Measurements from ENCODE around the gene IGF2R.

GRCh38 chr6:160132776-160133338, 164.0 kb downstream of the IGF2R start:
- TF ChIP-seq EZH2phosphoT487 (IDR thresholded peaks at IDR 0.05) (no peak), CTCF (IDR thresholded peaks at IDR 0.05) (no peak)

Data from neural progenitor cell (in vitro differentiated cells).